IPS-18a (cell line): ENCODE results near the gene MARCHF10.

Source experiments
- H3K27ac ChIP-seq: one replicate; pipeline ENCODE4 v1.5.1; 2013; ENCODE audit warnings: low read length
- H3K27me3 ChIP-seq: one replicate; pipeline ENCODE4 v1.6.1; 2013; ENCODE audit warnings: mild to moderate bottlenecking, low read length; ENCODE audit not compliant: control insufficient read depth, insufficient read depth
- H3K36me3 ChIP-seq: one replicate; pipeline ENCODE4 v1.6.1; 2013; ENCODE audit warnings: low read depth, low read length; ENCODE audit not compliant: control insufficient read depth
- H3K4me1 ChIP-seq: one replicate; pipeline ENCODE4 v1.6.1; 2013; ENCODE audit warnings: low read depth, low read length; ENCODE audit not compliant: control insufficient read depth
- H3K4me3 ChIP-seq: one replicate; pipeline ENCODE4 v1.5.1; 2013; ENCODE audit warnings: low read length
- H3K9ac ChIP-seq: one replicate; pipeline ENCODE4 v1.6.1; 2013; ENCODE audit warnings: mild to moderate bottlenecking, low read length, moderate library complexity
- H3K9me3 ChIP-seq: one replicate; pipeline ENCODE4 v1.6.1; 2013; ENCODE audit warnings: low read depth, low read length; ENCODE audit not compliant: control insufficient read depth

MARCHF10 gene

GRCh38 chr17:62739645-62740388, 68.3 kb downstream of the MARCHF10 start:
- H3K4me1 ChIP-seq: peaks cover 18% of the 10 kb centered on the region
- H3K4me3 ChIP-seq: no peak overlapping the region

GRCh38 chr17:62738281-62738680, 69.8 kb downstream of the MARCHF10 start:
- H3K4me1 ChIP-seq: peaks cover 20% of the 10 kb centered on the region
- H3K9ac ChIP-seq: no peak overlapping the region
- H3K36me3 ChIP-seq: no peaks in the 10 kb centered on the region
- H3K9me3 ChIP-seq: no peaks in the 10 kb centered on the region
- no peak overlapping the region for H3K27ac ChIP-seq
- no peak overlapping the region for H3K4me3 ChIP-seq
- H3K27me3 ChIP-seq: no peaks in the 10 kb centered on the region

More at GRCh38 chr17:62739645-62740388, 68.3 kb downstream of the MARCHF10 start:
- Histone ChIP-seq H3K36me3 (no peaks in the 10 kb centered on the region), H3K9me3 (no peaks in the 10 kb centered on the region), H3K27me3 (no peaks in the 10 kb centered on the region), H3K27ac (no peak overlapping the region), H3K9ac (no peak overlapping the region)

GRCh38 chr17:62737513-62737912, 70.6 kb downstream of the MARCHF10 start:
- Histone ChIP-seq H3K27ac (no peak overlapping the region), H3K36me3 (no peaks in the 10 kb centered on the region), H3K4me3 (no peak overlapping the region), H3K9ac (no peak overlapping the region), H3K4me1 (peaks cover 20% of the 10 kb centered on the region), H3K9me3 (no peaks in the 10 kb centered on the region), H3K27me3 (no peaks in the 10 kb centered on the region)

- no peaks in the 10 kb centered on the region for H3K27me3 ChIP-seq
Measured at GRCh38 chr17:62735044-62735651, 73.0 kb downstream of the MARCHF10 start.

GRCh38 chr17:62732125-62732524, 76.0 kb downstream of the MARCHF10 start:
- no peaks in the 10 kb centered on the region for H3K9me3 ChIP-seq
- no peaks in the 10 kb centered on the region for H3K36me3 ChIP-seq

More at GRCh38 chr17:62735044-62735651, 73.0 kb downstream of the MARCHF10 start:
- H3K27ac ChIP-seq: no peak overlapping the region
- H3K9ac ChIP-seq: no peak overlapping the region
- peak overlapping the region; percentile 5 for H3K4me3 ChIP-seq
- no peaks in the 10 kb centered on the region for H3K36me3 ChIP-seq
- no peaks in the 10 kb centered on the region for H3K9me3 ChIP-seq
- H3K4me1 ChIP-seq: peaks cover 23% of the 10 kb centered on the region

GRCh38 chr17:62727916-62728672, 80.0 kb downstream of the MARCHF10 start:
- Histone ChIP-seq H3K4me3 (no peak overlapping the region), H3K9me3 (no peaks in the 10 kb centered on the region), H3K4me1 (peaks cover 11% of the 10 kb centered on the region), H3K27me3 (no peaks in the 10 kb centered on the region), H3K9ac (no peak overlapping the region), H3K36me3 (no peaks in the 10 kb centered on the region), H3K27ac (no peak overlapping the region)

More at GRCh38 chr17:62732125-62732524, 76.0 kb downstream of the MARCHF10 start:
- Histone ChIP-seq H3K27me3 (no peaks in the 10 kb centered on the region), H3K9ac (no peak overlapping the region), H3K4me3 (no peak overlapping the region), H3K4me1 (peaks cover 18% of the 10 kb centered on the region), H3K27ac (no peak overlapping the region)

GRCh38 chr17:62725791-62726249, 82.3 kb downstream of the MARCHF10 start:
- Histone ChIP-seq H3K4me3 (no peak overlapping the region), H3K36me3 (no peaks in the 10 kb centered on the region), H3K27me3 (no peaks in the 10 kb centered on the region), H3K27ac (no peak overlapping the region), H3K4me1 (peaks cover 5% of the 10 kb centered on the region), H3K9me3 (no peaks in the 10 kb centered on the region), H3K9ac (no peak overlapping the region)

GRCh38 chr17:62724398-62725146, 83.5 kb downstream of the MARCHF10 start:
- no peak overlapping the region for H3K9ac ChIP-seq
- H3K27me3 ChIP-seq: no peaks in the 10 kb centered on the region
- H3K4me1 ChIP-seq: peaks cover 5% of the 10 kb centered on the region
- H3K36me3 ChIP-seq: no peaks in the 10 kb centered on the region
- H3K4me3 ChIP-seq: no peak overlapping the region
- H3K9me3 ChIP-seq: no peaks in the 10 kb centered on the region
- no peak overlapping the region for H3K27ac ChIP-seq

GRCh38 chr17:62723842-62724241, 84.3 kb downstream of the MARCHF10 start:
- Histone ChIP-seq H3K27me3 (no peaks in the 10 kb centered on the region), H3K9ac (no peak overlapping the region), H3K9me3 (no peaks in the 10 kb centered on the region), H3K27ac (no peak overlapping the region), H3K4me3 (no peak overlapping the region), H3K4me1 (peaks cover 5% of the 10 kb centered on the region), H3K36me3 (no peaks in the 10 kb centered on the region)

- Histone ChIP-seq H3K27ac (no peak overlapping the region), H3K4me3 (no peak overlapping the region), H3K27me3 (no peaks in the 10 kb centered on the region), H3K36me3 (no peaks in the 10 kb centered on the region), H3K9ac (no peak overlapping the region), H3K9me3 (no peaks in the 10 kb centered on the region), H3K4me1 (peaks cover 5% of the 10 kb centered on the region)
Measured at GRCh38 chr17:62722625-62723024, 85.5 kb downstream of the MARCHF10 start.
